Activated CD8-positive, alpha-beta memory T cell treated with anti-CD3 and anti-CD28 coated beads for 36 hours (primary cell): ENCODE results near the gene ANAPC5. TPM values are rescaled to one million over a fixed set of nuclear protein-coding genes. Genes with fewer than 3 reads are reported as not detected.

Experiments used
- CTCF ChIA-PET: fragments of 350-600 bp; sonication (Branson Sonifier 250); formaldehyde crosslinking; loops from one replicate; lab custom pipeline; 2021; ENCODE audit warnings: antibody characterized with exemption; lab: Charles Lee
- POLR2A ChIA-PET: fragments of 350-600 bp; sonication (Branson Sonifier 250); formaldehyde crosslinking; loops from one replicate; lab custom pipeline; 2021; ENCODE audit warnings: antibody characterized with exemption; lab: Charles Lee
- total RNA-seq, 2 experiments: library from RNA; stranded (reverse); gene quantifications; one replicate each; pipeline ENCODE4 v1.2.3, GENCODE V29; 2021

Gene ANAPC5
- total RNA-seq = 100 to 1,000 TPM; 131 to 134 TPM

GRCh38 chr12:121351820-121352681, at the start of gene ANAPC5:
ANAPC5 (minus strand) TSS chr12:121352411; CDS start chr12:121352340, 71 bp downstream.
- ChIA-PET POLR2A (interaction anchor here (0.6 to 2.6 kb wide), 4 partner anchors 40 to 162 kb away, joined by 3 to 24 read pairs (median 4); partner anchors contain the start of gene RNF34), CTCF (interaction anchor here (0.6 to 2.0 kb wide), 6 partner anchors 12 to 345 kb away, joined by 3 to 12 read pairs (median 4); partner anchors contain the start of gene RNF34)

- ChIA-PET CTCF (interaction anchor here (0.9 to 2.7 kb wide), 6 partner anchors 16 to 65 kb away, joined by 3 to 11 read pairs (median 4); partner anchors contain the start of gene ANAPC5), POLR2A (interaction anchor here (0.5 to 2.4 kb wide), 12 partner anchors 9 to 271 kb away, joined by 3 to 24 read pairs (median 6); partner anchors contain the start of genes ANAPC5, CAMKK2 and ORAI1)
Observed at GRCh38 chr12:121400332-121401139, 48.3 kb upstream of the ANAPC5 start.

- ChIA-PET CTCF (interaction anchor here (0.9 to 2.7 kb wide), 5 partner anchors 17 to 64 kb away, joined by 3 to 11 read pairs (median 5); partner anchors contain the start of gene ANAPC5), POLR2A (interaction anchor here (0.7 to 2.4 kb wide), 10 partner anchors 8 to 272 kb away, joined by 3 to 24 read pairs (median 5); partner anchors contain the start of genes ANAPC5, CAMKK2 and ORAI1)
Observed at GRCh38 chr12:121399391-121400331, 47.5 kb upstream of the ANAPC5 start, which contains the start of gene RNF34. RNF34 (plus strand) TSS chr12:121400118; CDS start chr12:121400213, 95 bp downstream.

- CTCF ChIA-PET = no interaction called here
- POLR2A ChIA-PET = interaction anchor here (0.6 kb wide), 1 partner anchor 204 kb away, joined by 3 read pairs; no protein-coding TSS in a partner anchor
Observed at GRCh38 chr12:121398355-121398754, 46.1 kb upstream of the ANAPC5 start.

DNA sequence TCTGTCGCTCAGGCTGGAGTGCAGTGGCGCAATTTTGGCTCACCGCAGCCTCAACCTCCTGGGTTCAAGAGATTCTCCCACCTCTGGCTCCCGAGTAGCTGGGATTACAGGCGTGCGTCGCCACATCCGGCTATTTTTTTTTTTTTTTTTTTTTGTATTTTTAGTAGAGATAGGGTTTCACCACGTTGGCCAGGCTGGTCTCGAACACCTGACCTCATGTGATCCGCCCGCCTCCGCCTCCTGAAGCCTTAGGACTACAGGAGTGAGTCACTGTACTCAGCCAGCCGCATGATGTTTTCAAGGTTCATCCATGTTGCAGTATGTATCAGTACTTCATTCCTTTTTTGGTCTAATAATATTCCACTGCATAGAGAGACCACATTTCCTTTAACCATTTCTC, 45.3 kb upstream of the ANAPC5 start:
- ChIA-PET POLR2A (interaction anchor here (0.6 to 0.7 kb wide), 2 partner anchors 47 to 74 kb away, joined by 3 to 9 read pairs; no protein-coding TSS in a partner anchor), CTCF (no interaction called here)

DNA sequence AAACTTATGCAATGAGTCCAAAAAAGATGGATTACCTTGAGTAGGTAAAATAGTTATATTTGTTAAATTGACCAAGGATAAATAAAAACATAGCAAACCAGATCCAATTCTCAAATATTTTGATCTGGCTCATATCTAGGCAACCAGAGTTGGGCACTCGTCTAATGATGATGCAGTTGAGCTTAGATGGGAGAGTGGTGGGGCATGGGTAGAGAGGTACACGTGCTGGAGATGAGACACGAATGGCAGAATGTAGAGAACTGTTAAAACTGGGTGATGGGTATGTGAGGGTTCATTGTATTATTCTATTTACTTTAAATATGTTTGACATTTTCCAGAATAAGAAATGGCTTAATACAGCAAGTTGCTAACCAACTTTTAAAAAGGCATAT, 40.1 kb upstream of the ANAPC5 start:
- ChIA-PET POLR2A (interaction anchor here (0.5 to 1.3 kb wide), 3 partner anchors 8 to 341 kb away, joined by 4 to 11 read pairs (median 5); partner anchors contain the start of genes ANAPC5 and RNF34), CTCF (interaction anchor here (0.7 to 1.6 kb wide), 3 partner anchors 40 to 266 kb away, joined by 3 to 4 read pairs (median 3); no protein-coding TSS in a partner anchor)

DNA sequence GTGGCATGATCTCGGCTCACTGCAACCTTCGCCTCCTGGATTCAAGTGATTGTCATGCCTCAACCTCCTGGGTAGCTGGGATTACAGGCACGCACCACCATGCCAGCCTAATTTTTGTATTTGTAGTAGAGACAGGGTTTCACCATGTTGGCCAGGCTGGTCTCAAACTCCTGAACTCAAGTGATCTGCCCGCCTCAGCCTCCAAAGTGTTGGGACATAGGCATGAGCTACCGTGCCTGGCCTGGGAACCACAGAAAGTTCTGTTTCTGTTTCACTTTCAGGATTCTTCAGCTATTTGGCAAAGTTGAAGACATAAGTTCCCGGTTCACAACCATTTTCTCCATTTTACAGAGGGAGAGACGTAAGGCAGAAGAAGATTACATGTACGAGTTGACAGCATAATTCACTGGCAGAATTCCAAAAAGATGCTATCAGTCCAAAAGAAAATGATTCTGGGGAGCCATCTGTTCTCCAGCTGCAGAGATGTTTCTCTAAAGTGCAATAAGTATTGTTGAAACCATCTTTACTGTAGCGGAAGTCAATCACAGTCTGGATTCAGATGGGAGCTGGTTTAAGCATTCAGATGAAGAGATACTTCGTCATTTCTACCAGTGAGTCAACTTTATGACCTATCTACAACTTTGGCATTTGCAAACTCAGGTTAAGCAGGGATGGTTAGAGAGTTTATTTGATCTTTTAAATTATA, 39.6 kb upstream of the ANAPC5 start:
- ChIA-PET CTCF (interaction anchor here (1.1 to 1.6 kb wide), 2 partner anchors 40 kb away, joined by 3 read pairs; no protein-coding TSS in a partner anchor), POLR2A (interaction anchor here (0.5 to 1.3 kb wide), 4 partner anchors 9 to 340 kb away, joined by 3 to 11 read pairs (median 4); partner anchors contain the start of genes ANAPC5 and RNF34)

DNA sequence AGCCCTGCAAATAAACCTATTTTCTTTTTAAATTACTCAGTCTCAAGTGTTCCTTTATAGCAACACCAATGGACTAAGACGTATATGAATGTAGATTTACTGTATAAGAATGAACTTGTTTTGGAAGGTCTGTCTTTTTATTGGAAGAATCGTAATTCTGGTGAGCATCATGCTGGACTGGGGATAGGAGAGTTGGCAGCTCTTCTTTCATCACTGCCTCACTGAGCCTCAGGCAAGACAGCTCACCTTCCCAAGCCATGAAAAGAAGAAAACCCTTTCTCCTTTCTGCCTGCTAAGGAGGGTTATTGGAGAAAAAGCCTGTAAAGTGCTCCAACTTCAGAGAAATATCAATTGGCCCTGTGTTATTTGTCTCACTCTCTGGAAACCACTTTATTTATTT, 38.6 kb upstream of the ANAPC5 start:
- ChIA-PET CTCF (interaction anchor here (1.1 kb wide), 1 partner anchor 39 kb away, joined by 3 read pairs; no protein-coding TSS in a partner anchor), POLR2A (interaction anchor here (1.0 kb wide), 1 partner anchor 19 kb away, joined by 3 read pairs; no protein-coding TSS in a partner anchor)

DNA sequence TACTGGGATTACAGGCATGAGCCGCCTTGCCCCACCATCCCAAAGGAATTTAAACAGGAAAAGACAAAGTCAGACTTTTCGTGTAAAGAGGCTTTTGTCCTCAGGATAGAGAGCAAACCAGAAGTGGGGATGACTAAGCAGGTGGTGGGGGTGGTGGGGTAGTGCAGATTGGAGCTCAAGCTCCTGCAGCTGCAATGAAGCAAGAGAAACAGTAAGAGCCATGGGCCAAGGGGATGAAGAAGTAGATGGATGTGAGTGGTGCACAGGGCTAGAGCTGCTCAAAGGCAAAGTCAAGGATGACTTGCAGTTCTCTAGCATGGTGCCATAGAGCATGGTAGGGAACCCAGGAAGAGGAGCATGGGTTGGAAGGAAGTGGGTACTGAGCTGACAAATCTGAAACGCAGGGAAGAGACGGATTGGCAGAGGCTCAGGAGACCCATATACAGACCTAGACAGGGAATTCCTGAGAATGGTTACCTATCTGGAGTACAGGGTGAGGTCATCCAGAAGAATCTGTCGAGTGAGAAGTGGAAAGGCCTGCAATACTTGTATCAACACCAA, 36.3 kb upstream of the ANAPC5 start:
- ChIA-PET CTCF (interaction anchor here (1.1 kb wide), 1 partner anchor 37 kb away, joined by 4 read pairs; no protein-coding TSS in a partner anchor), POLR2A (no interaction called here)

GRCh38 chr12:121384891-121385290, 32.7 kb upstream of the ANAPC5 start:
- CTCF ChIA-PET = interaction anchor here (0.7 kb wide), 2 partner anchors 83 to 1097 kb away, joined by 3 read pairs; no protein-coding TSS in a partner anchor
- POLR2A ChIA-PET = interaction anchor here (0.7 kb wide), 1 partner anchor 39 kb away, joined by 3 read pairs; no protein-coding TSS in a partner anchor

DNA sequence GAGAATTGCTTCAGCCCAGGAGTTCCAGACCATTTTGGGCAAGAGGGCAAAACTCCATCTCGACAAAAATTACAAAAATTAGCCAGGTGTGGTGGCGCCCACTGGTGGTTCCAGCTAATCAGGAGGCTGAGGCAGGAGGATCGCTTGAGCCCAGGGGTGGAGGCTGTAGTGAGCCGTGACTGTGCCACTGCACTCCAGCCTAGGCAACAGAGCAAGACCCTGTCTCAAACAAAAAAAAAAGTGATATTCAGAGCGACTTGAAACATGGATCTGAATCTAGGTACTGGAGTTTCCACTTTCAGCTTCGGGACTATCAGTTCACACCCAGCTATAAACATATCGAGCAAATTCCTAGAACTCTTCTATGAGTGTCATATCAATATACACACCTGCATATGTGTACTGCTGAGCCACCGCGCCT, 31.4 kb upstream of the ANAPC5 start:
- CTCF ChIA-PET = interaction anchor here (0.6 to 1.0 kb wide), 2 partner anchors 60 to 97 kb away, joined by 3 read pairs; no protein-coding TSS in a partner anchor
- POLR2A ChIA-PET = no interaction called here

DNA sequence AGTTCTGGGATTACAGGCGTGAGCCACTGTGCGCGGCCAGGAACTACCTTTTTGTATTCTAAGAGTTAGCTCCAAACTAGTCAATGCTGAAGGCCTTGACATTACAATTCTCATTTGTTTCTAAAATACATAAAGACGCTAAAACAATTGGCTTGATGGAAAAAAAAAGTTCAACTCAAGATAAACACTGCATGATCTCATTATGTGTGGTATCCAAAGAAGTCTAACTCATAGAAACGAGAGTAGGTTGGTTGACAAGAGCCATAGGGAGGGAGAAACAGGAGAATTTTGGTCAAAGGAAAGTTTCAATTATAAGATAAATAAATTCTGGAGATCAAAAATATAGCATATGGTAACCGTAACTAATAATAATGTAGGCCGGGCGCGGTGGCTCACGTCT, 27.7 kb upstream of the ANAPC5 start:
- POLR2A ChIA-PET = no interaction called here
- CTCF ChIA-PET = no interaction called here

GRCh38 chr12:121378736-121379135, 26.5 kb upstream of the ANAPC5 start:
- CTCF ChIA-PET = interaction anchor here (0.6 to 0.7 kb wide), 2 partner anchors 15 to 940 kb away, joined by 3 to 4 read pairs; no protein-coding TSS in a partner anchor
- POLR2A ChIA-PET = interaction anchor here (0.7 kb wide), 1 partner anchor 10 kb away, joined by 15 read pairs; no protein-coding TSS in a partner anchor

DNA sequence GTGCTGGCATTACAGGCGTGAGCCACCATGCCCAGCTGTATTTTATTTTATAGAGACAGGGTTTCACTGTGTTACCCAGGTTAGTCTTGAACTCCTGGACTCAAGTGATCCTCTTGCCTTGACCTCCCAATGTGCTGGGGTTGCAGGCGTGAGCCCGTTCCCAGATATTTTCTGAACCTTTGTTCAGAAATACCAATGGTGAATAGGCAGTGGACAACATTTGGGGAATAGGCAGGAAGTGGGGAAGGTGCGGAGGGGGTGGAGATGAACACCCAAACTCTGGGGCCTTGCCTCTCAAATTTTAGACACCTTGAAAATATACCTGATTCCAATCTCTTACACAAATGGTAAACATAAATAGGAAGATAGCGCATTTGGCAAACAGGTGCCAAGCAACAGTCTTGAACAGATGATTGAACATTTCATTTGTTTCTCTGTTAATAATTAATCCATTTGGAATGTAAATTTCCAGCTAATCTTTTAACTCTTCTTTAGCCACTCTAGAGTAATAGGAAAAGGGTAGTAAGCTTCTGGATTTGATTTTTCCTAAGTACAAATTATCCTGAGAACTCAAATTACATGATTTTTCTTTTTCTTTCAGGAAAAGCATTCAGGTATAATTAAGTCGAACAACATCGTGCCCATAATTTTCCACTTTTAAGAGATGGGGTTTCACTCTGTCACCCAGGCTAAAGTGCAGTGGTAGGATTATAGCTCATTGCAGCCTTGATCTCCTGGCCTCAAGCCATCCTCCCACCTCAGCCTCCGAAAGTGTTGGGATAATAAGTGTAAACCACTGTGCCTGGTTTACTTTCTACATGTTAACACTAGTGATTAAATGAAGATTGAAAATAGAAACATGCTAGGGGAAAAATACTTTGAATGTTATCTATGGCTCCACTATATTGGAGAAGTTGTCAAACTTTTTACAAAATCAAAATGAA, 24.8 kb upstream of the ANAPC5 start:
- ChIA-PET CTCF (interaction anchor here (1.3 kb wide), 1 partner anchor 66 kb away, joined by 3 read pairs; no protein-coding TSS in a partner anchor), POLR2A (no interaction called here)
